OCI-LY1 (cell line): ENCODE results near the gene GSTA1.
"Not testable (repeated sequence)": the region's sequence is repeated elsewhere in the genome, so short reads cannot be mapped to it uniquely, and the experiment has no call there.

ENCODE experiments used
- EZH2 ChIP-seq: fragments of 200-600 bp; sonication (generic), shearing (Covaris generic); IDR thresholded peaks from 2 replicates; pipeline ENCODE4 v1.8.0; 2017; ENCODE audit warnings: borderline replicate concordance, mixed run types, mild to moderate bottlenecking, antibody characterized with exemption, low read length, moderate library complexity, mixed read lengths
- TF ChIP-seq, protein P1 (sequence below): fragments of 200-600 bp; sonication (generic), shearing (Covaris generic); IDR thresholded peaks from 2 replicates; pipeline ENCODE4 v1.5.1; 2017; ENCODE audit warnings: mild to moderate bottlenecking, antibody characterized with exemption, low read length, moderate library complexity, mixed read lengths

GRCh38 chr6:52776711-52777351, 26.8 kb downstream of the GSTA1 start:
- TF ChIP-seq, protein P1, sequence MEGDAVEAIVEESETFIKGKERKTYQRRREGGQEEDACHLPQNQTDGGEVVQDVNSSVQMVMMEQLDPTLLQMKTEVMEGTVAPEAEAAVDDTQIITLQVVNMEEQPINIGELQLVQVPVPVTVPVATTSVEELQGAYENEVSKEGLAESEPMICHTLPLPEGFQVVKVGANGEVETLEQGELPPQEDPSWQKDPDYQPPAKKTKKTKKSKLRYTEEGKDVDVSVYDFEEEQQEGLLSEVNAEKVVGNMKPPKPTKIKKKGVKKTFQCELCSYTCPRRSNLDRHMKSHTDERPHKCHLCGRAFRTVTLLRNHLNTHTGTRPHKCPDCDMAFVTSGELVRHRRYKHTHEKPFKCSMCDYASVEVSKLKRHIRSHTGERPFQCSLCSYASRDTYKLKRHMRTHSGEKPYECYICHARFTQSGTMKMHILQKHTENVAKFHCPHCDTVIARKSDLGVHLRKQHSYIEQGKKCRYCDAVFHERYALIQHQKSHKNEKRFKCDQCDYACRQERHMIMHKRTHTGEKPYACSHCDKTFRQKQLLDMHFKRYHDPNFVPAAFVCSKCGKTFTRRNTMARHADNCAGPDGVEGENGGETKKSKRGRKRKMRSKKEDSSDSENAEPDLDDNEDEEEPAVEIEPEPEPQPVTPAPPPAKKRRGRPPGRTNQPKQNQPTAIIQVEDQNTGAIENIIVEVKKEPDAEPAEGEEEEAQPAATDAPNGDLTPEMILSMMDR, result not testable (repeated sequence)
- TF ChIP-seq EZH2, result not testable (repeated sequence)
